HG02884 (cell line): ENCODE data around the gene GPR78.

ENCODE experiments used
- ATAC-seq: cut with Tn5 transposase; IDR thresholded peaks from one replicate; pipeline ENCODE4 v1.9.1; 2021; ENCODE audit warnings: mild to moderate bottlenecking, moderate library complexity; ENCODE audit not compliant: unreplicated experiment

GPR78 gene

GRCh38 chr4:8580321-8581093, at the start of gene GPR78:
TSS of gene GPR78 (plus strand) at chr4:8580392. CDS start at chr4:8580983, 591 bp downstream.
- no peak for ATAC-seq

GRCh38 chr4:8532245-8532781, 47.9 kb upstream of the GPR78 start:
- ATAC-seq: no peak

- ATAC-seq: no peak
These were observed 46.8 kb upstream of the GPR78 start for GRCh38 chr4:8533274-8533865.

- ATAC-seq: peak; percentile 94
These were observed 46.1 kb upstream of the GPR78 start for GRCh38 chr4:8534129-8534528.

- ATAC-seq: no peak
These were observed 45.6 kb upstream of the GPR78 start for GRCh38 chr4:8534611-8535010.

GRCh38 chr4:8536467-8536866, 43.7 kb upstream of the GPR78 start:
- no peak for ATAC-seq

GRCh38 chr4:8537041-8537461, 43.1 kb upstream of the GPR78 start:
- ATAC-seq: no peak

GRCh38 chr4:8538076-8538702, 42.0 kb upstream of the GPR78 start:
- ATAC-seq: no peak

- no peak for ATAC-seq
These were observed 41.3 kb upstream of the GPR78 start for GRCh38 chr4:8538703-8539567.

- ATAC-seq: no peak
These were observed 40.5 kb upstream of the GPR78 start for GRCh38 chr4:8539661-8540060.

GRCh38 chr4:8540072-8540471, 40.1 kb upstream of the GPR78 start:
- no peak for ATAC-seq

GRCh38 chr4:8540586-8540985, 39.6 kb upstream of the GPR78 start:
- no peak for ATAC-seq

GRCh38 chr4:8540991-8541390, 39.2 kb upstream of the GPR78 start:
- no peak for ATAC-seq

GRCh38 chr4:8541981-8542715, 38.0 kb upstream of the GPR78 start:
- no peak for ATAC-seq

GRCh38 chr4:8542776-8543525, 37.2 kb upstream of the GPR78 start:
- no peak for ATAC-seq

GRCh38 chr4:8543623-8544022, 36.6 kb upstream of the GPR78 start:
- ATAC-seq: no peak

- no peak for ATAC-seq
These were observed 35.9 kb upstream of the GPR78 start for GRCh38 chr4:8544282-8544681.

GRCh38 chr4:8544741-8545438, 35.3 kb upstream of the GPR78 start:
- no peak for ATAC-seq

- ATAC-seq: no peak
These were observed 34.8 kb upstream of the GPR78 start for GRCh38 chr4:8545439-8545765.
